Measurements from ENCODE around the gene SEPTIN12.

DNA sequence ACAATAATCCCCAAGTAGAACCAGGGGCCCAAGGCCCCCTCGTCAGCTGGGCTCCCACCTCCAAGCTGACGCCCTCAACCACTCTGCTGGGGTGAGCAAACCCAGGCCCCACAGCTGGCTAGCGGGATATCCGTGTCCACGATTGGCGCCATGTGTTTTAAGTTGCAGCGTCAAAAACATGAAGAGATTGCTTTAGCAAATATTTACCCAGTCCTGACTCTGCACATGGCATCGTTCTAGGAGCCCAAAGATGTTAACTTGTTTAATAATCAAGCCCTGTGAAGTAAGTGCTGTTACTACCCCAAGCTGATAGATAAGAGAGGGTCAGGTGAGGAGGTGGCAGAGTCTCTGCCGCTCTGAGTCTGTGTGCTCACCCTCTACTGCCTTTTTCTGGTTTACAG, 344 bp upstream of the SEPTIN12 start:
- TF ChIP-seq, protein P1, sequence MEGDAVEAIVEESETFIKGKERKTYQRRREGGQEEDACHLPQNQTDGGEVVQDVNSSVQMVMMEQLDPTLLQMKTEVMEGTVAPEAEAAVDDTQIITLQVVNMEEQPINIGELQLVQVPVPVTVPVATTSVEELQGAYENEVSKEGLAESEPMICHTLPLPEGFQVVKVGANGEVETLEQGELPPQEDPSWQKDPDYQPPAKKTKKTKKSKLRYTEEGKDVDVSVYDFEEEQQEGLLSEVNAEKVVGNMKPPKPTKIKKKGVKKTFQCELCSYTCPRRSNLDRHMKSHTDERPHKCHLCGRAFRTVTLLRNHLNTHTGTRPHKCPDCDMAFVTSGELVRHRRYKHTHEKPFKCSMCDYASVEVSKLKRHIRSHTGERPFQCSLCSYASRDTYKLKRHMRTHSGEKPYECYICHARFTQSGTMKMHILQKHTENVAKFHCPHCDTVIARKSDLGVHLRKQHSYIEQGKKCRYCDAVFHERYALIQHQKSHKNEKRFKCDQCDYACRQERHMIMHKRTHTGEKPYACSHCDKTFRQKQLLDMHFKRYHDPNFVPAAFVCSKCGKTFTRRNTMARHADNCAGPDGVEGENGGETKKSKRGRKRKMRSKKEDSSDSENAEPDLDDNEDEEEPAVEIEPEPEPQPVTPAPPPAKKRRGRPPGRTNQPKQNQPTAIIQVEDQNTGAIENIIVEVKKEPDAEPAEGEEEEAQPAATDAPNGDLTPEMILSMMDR (IDR thresholded peaks at IDR 0.05), result no peak
- TF ChIP-seq POLR2A (IDR thresholded peaks at IDR 0.05), result no peak
